Measurements from ENCODE around the gene UGT1A6.

The UGT1A6 gene

GRCh38 chr2:233754872-233755611, 62.4 kb downstream of the UGT1A6 start:
- ATAC-seq (ENCODE audit: low read depth): no peak
- Mint-ChIP-seq H3K9me3 (peaks cover 9% of the 10 kb centered on the region), H3K27ac (no peak overlapping the region), H3K36me3 (peaks cover 4% of the 10 kb centered on the region), H3K27me3 (peaks cover 2% of the 10 kb centered on the region), H3K4me3 (no peak overlapping the region), H3K4me1 (no peaks in the 10 kb centered on the region)
- no peak for DNase-seq (ENCODE audit: low spot score in 2 of 2)

- Mint-ChIP-seq H3K4me1 (no peaks in the 10 kb centered on the region), H3K36me3 (peaks cover 3% of the 10 kb centered on the region), H3K4me3 (no peak overlapping the region), H3K27ac (no peak overlapping the region), H3K27me3 (peaks cover 3% of the 10 kb centered on the region), H3K9me3 (peaks cover 6% of the 10 kb centered on the region)
- DNase-seq (ENCODE audit: low spot score in 2 of 2) (no peak), ATAC-seq (ENCODE audit: low read depth) (no peak)
These were observed 63.9 kb downstream of the UGT1A6 start for GRCh38 chr2:233756429-233757081.

GRCh38 chr2:233758141-233758540, 65.5 kb downstream of the UGT1A6 start:
- Mint-ChIP-seq H3K4me3 (no peak overlapping the region), H3K27me3 (peaks cover 2% of the 10 kb centered on the region)

GRCh38 chr2:233758849-233759248, 66.2 kb downstream of the UGT1A6 start:
- H3K27ac Mint-ChIP-seq: no peak overlapping the region
- H3K36me3 Mint-ChIP-seq: no peaks in the 10 kb centered on the region
- no peak for ATAC-seq (ENCODE audit: low read depth)
- H3K4me3 Mint-ChIP-seq: no peak overlapping the region
- H3K4me1 Mint-ChIP-seq: no peaks in the 10 kb centered on the region
- peaks cover 7% of the 10 kb centered on the region for H3K27me3 Mint-ChIP-seq
- DNase-seq (ENCODE audit: low spot score in 2 of 2): no peak
- H3K9me3 Mint-ChIP-seq: no peaks in the 10 kb centered on the region

More at GRCh38 chr2:233758141-233758540, 65.5 kb downstream of the UGT1A6 start:
- DNase-seq (ENCODE audit: low spot score in 2 of 2): no peak
- Mint-ChIP-seq H3K36me3 (no peaks in the 10 kb centered on the region), H3K9me3 (no peaks in the 10 kb centered on the region), H3K27ac (no peak overlapping the region), H3K4me1 (no peaks in the 10 kb centered on the region)
- ATAC-seq (ENCODE audit: low read depth): no peak

- H3K36me3 Mint-ChIP-seq: no peaks in the 10 kb centered on the region
- H3K4me3 Mint-ChIP-seq: no peak within 1 kb of the TSS
- H3K9me3 Mint-ChIP-seq: no peaks in the 10 kb centered on the region
- no peak within 1 kb of the TSS for H3K27ac Mint-ChIP-seq
- H3K4me1 Mint-ChIP-seq: no peaks in the 10 kb centered on the region
- ATAC-seq (ENCODE audit: low read depth) (no peak), DNase-seq (ENCODE audit: low spot score in 2 of 2) (no peak)
- H3K27me3 Mint-ChIP-seq: peaks cover 12% of the 10 kb centered on the region
These were observed 67.4 kb downstream of the UGT1A6 start, which contains the start of gene UGT1A1 for GRCh38 chr2:233760043-233760442. UGT1A1 (plus strand) TSS chr2:233760270; CDS start chr2:233760288, 18 bp downstream.

- no peaks in the 10 kb centered on the region for H3K9me3 Mint-ChIP-seq
- ATAC-seq (ENCODE audit: low read depth) (no peak), DNase-seq (ENCODE audit: low spot score in 2 of 2) (no peak)
- H3K4me3 Mint-ChIP-seq: no peak overlapping the region
- H3K27ac Mint-ChIP-seq: no peak overlapping the region
- no peaks in the 10 kb centered on the region for H3K4me1 Mint-ChIP-seq
- H3K27me3 Mint-ChIP-seq: peaks cover 14% of the 10 kb centered on the region
- no peaks in the 10 kb centered on the region for H3K36me3 Mint-ChIP-seq
These were observed 68.5 kb downstream of the UGT1A6 start for GRCh38 chr2:233761040-233761769.

- Mint-ChIP-seq H3K9me3 (no peaks in the 10 kb centered on the region), H3K27me3 (peaks cover 18% of the 10 kb centered on the region), H3K4me3 (no peak overlapping the region), H3K4me1 (no peaks in the 10 kb centered on the region), H3K36me3 (no peaks in the 10 kb centered on the region), H3K27ac (no peak overlapping the region)
- DNase-seq (ENCODE audit: low spot score in 2 of 2): no peak
- no peak for ATAC-seq (ENCODE audit: low read depth)
These were observed 71.6 kb downstream of the UGT1A6 start for GRCh38 chr2:233764264-233764663.

- Mint-ChIP-seq H3K9me3 (no peaks in the 10 kb centered on the region), H3K27ac (no peak overlapping the region), H3K4me3 (no peak overlapping the region), H3K4me1 (no peaks in the 10 kb centered on the region), H3K36me3 (no peaks in the 10 kb centered on the region), H3K27me3 (peaks cover 20% of the 10 kb centered on the region)
- DNase-seq (ENCODE audit: low spot score in 2 of 2) (no peak), ATAC-seq (ENCODE audit: low read depth) (no peak)
These were observed 72.1 kb downstream of the UGT1A6 start for GRCh38 chr2:233764761-233765160.

GRCh38 chr2:233766416-233766815, 73.7 kb downstream of the UGT1A6 start:
- H3K36me3 Mint-ChIP-seq: no peaks in the 10 kb centered on the region
- no peaks in the 10 kb centered on the region for H3K9me3 Mint-ChIP-seq
- DNase-seq (ENCODE audit: low spot score in 2 of 2) (no peak), ATAC-seq (ENCODE audit: low read depth) (no peak)
- no peak overlapping the region for H3K4me3 Mint-ChIP-seq
- no peaks in the 10 kb centered on the region for H3K4me1 Mint-ChIP-seq
- H3K27ac Mint-ChIP-seq: no peak overlapping the region
- H3K27me3 Mint-ChIP-seq: peaks cover 21% of the 10 kb centered on the region

GRCh38 chr2:233768076-233768475, 75.4 kb downstream of the UGT1A6 start:
- DNase-seq (ENCODE audit: low spot score in 2 of 2) (no peak), ATAC-seq (ENCODE audit: low read depth) (no peak)
- no peaks in the 10 kb centered on the region for H3K36me3 Mint-ChIP-seq
- no peak overlapping the region for H3K4me3 Mint-ChIP-seq
- H3K4me1 Mint-ChIP-seq: no peaks in the 10 kb centered on the region
- no peaks in the 10 kb centered on the region for H3K9me3 Mint-ChIP-seq
- H3K27me3 Mint-ChIP-seq: peaks cover 19% of the 10 kb centered on the region
- no peak overlapping the region for H3K27ac Mint-ChIP-seq

GRCh38 chr2:233769260-233769659, 76.6 kb downstream of the UGT1A6 start:
- H3K36me3 Mint-ChIP-seq: no peaks in the 10 kb centered on the region
- H3K9me3 Mint-ChIP-seq: no peaks in the 10 kb centered on the region
- no peak overlapping the region for H3K27ac Mint-ChIP-seq
- DNase-seq (ENCODE audit: low spot score in 2 of 2): no peak
- no peak overlapping the region for H3K4me3 Mint-ChIP-seq
- no peaks in the 10 kb centered on the region for H3K4me1 Mint-ChIP-seq
- ATAC-seq (ENCODE audit: low read depth): no peak
- H3K27me3 Mint-ChIP-seq: peaks cover 12% of the 10 kb centered on the region

GRCh38 chr2:233772153-233772552, 79.5 kb downstream of the UGT1A6 start:
- no peak for DNase-seq (ENCODE audit: low spot score in 2 of 2)
- H3K9me3 Mint-ChIP-seq: peaks cover 7% of the 10 kb centered on the region
- no peak overlapping the region for H3K4me3 Mint-ChIP-seq
- no peak overlapping the region for H3K27ac Mint-ChIP-seq
- no peaks in the 10 kb centered on the region for H3K4me1 Mint-ChIP-seq
- H3K36me3 Mint-ChIP-seq: no peaks in the 10 kb centered on the region
- peaks cover 10% of the 10 kb centered on the region for H3K27me3 Mint-ChIP-seq
- no peak for ATAC-seq (ENCODE audit: low read depth)

GRCh38 chr2:233772583-233772982, 79.9 kb downstream of the UGT1A6 start:
- peaks cover 10% of the 10 kb centered on the region for H3K27me3 Mint-ChIP-seq
- DNase-seq (ENCODE audit: low spot score in 2 of 2): no peak
- H3K9me3 Mint-ChIP-seq: peaks cover 8% of the 10 kb centered on the region
- no peak for ATAC-seq (ENCODE audit: low read depth)
- H3K36me3 Mint-ChIP-seq: no peaks in the 10 kb centered on the region
- H3K27ac Mint-ChIP-seq: no peak overlapping the region
- H3K4me3 Mint-ChIP-seq: no peak overlapping the region
- no peaks in the 10 kb centered on the region for H3K4me1 Mint-ChIP-seq

GRCh38 chr2:233773854-233774253, 81.2 kb downstream of the UGT1A6 start:
- Mint-ChIP-seq H3K4me3 (no peak overlapping the region), H3K36me3 (no peaks in the 10 kb centered on the region), H3K27me3 (peaks cover 13% of the 10 kb centered on the region), H3K4me1 (no peaks in the 10 kb centered on the region), H3K27ac (no peak overlapping the region), H3K9me3 (peaks cover 8% of the 10 kb centered on the region)
- DNase-seq (ENCODE audit: low spot score in 2 of 2): no peak
- ATAC-seq (ENCODE audit: low read depth): no peak

All from memory B cell (primary cell).